ENCODE results near the gene WDR86. TPM values are rescaled to one million over a fixed set of nuclear protein-coding genes. Genes with fewer than 3 reads are reported as not detected.

Gene WDR86
- total RNA-seq, 4 donors from 2014 or later, result 8.3 to 51.2 (median 15.6) TPM

DNA sequence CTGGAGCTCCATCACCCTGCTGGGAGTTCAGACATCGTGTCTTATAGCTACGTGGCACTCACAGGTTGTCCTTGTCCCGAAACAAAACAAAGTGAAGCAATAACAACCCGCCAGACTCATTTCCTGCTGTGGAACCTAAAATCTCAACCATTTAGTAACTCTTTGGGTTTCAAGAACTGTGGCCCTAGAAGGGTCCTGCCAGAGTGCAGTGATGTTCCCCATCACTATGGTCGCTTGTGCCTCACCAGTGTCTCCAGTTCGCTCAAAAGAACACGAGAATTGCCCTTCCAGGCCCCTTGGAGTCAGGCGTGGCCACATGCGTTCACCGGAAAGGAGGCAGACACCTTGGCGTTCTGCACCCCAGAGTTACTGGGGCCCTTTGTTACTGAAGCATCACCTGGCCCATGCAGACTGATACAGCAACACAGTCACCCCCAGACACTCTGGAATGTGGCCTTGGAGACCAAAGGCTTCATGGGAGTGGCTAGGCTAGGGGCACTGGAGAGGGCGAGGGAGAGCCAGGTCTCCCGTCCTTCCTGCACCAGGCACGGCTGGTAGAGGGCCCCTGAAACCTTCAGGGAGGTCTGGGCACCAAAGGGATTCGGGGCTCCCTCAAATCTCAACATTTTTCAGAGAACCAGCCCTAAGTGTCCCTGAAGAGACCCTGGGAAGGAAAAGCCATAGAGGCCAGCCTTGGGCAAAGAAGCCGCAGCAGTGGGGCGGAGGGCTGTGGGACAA is 29.2 kb upstream of the WDR86 start:
- TF ChIP-seq, protein P1, sequence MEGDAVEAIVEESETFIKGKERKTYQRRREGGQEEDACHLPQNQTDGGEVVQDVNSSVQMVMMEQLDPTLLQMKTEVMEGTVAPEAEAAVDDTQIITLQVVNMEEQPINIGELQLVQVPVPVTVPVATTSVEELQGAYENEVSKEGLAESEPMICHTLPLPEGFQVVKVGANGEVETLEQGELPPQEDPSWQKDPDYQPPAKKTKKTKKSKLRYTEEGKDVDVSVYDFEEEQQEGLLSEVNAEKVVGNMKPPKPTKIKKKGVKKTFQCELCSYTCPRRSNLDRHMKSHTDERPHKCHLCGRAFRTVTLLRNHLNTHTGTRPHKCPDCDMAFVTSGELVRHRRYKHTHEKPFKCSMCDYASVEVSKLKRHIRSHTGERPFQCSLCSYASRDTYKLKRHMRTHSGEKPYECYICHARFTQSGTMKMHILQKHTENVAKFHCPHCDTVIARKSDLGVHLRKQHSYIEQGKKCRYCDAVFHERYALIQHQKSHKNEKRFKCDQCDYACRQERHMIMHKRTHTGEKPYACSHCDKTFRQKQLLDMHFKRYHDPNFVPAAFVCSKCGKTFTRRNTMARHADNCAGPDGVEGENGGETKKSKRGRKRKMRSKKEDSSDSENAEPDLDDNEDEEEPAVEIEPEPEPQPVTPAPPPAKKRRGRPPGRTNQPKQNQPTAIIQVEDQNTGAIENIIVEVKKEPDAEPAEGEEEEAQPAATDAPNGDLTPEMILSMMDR (IDR thresholded peaks at IDR 0.05; ENCODE audit: low read depth), result no peak

GRCh38 chr7:151437866-151438516 is 28.2 kb upstream of the WDR86 start:
- TF ChIP-seq, protein P1 (IDR thresholded peaks at IDR 0.05; ENCODE audit: low read depth), result no peak

DNA sequence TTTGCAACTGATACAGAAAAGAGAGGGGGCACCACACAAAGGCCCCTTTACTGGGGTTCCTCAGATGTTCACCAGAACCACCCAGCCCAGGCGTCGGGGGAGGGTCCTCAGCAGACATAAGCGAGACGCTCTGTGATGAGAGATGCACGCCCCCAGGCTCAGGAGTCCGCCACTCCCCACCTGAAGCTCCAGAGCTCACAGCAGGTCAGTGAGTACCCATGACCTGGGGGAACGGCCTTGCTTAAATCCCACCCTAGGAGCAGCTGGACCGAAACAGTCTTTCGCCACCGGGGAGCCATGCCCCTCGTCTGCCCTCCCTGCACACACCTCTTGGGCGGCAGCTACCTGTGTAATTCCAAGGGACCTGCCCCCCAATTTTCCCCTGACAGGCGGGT is 27.3 kb upstream of the WDR86 start:
- TF ChIP-seq, protein P1 (IDR thresholded peaks at IDR 0.05; ENCODE audit: low read depth), result no peak

GRCh38 chr7:151436446-151437158 is 26.8 kb upstream of the WDR86 start:
- TF ChIP-seq, protein P1 (IDR thresholded peaks at IDR 0.05; ENCODE audit: low read depth), result no peak

DNA sequence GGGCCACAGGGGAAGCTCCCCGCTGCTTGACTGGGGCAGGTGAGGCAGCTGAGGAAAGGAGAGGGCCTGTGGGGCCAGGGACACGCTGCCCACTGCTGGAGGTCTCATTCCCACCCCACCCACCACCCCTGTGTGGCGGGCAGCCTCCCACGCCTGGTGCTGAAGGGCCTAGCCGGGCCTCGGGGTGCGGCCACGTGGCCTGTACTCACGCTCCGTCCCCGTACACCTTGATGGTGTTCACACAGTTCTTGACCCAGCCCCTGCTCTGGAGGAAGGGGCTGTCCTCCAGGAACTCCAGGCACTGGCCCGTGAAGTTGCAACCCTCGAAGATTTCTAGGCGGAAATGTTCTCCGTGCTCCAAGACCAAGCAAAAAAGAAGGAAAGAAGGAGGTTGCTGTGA is 26.1 kb upstream of the WDR86 start:
- TF ChIP-seq, protein P1 (IDR thresholded peaks at IDR 0.05; ENCODE audit: low read depth), result no peak

DNA sequence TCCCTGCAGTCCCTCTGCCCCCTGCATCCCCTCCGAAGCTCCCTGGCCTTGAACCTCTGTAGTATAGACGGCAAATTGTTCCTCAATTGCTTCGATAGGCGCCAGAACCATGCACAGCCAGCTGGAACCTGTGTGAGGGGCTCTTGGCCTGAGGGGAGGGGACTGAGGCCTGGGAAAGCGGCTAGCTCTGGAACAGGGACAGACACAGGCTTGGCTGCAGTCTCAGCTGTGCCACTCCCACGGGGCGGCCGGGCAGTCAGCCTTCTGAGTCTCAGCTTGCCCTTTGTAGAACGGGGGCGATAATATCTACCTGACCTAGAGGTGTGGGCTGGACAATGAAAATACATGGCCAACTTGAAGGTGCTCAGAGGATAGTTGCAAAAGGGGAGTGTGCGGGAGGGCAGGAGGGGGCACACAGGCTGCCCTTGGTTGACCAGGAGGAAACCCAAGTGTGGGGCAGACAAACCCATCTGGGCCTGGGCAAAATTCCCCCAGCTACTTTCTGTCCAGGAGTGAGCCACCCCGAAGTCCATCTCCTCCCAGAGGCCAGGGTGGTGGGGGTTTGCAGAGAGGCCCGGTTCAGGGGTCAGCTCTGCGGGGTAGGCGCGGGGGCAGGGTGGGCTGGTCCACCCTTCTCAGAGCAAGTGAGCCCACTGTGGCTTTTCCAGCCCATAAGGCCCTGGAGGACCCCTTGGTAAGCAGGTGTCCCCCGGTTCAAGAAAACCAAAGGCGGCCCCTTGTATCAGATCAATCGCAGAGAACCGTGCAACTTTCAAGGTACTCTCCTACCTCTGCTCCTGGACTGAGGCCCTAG is 25.5 kb upstream of the WDR86 start:
- TF ChIP-seq, protein P1 (IDR thresholded peaks at IDR 0.05; ENCODE audit: low read depth), result no peak

All from subcutaneous adipose tissue (tissue), 4 donors.